OCI-LY7 (cell line): ENCODE measurements around the gene SPACA9. TPM values are rescaled to one million over a fixed set of nuclear protein-coding genes. Genes with fewer than 3 reads are reported as not detected.

Source experiments
- BruUV-seq: library from RNA; stranded (reverse); fragments of 400-500 nt; replicated peaks from 2 replicates; lab custom pipeline; 2021; lab: Mats Ljungman, UMichigan
- CTCF ChIA-PET: fragments of 300-600 bp; sonication (Branson Sonifier 250); formaldehyde crosslinking; loops from one replicate; lab custom pipeline; 2022; ENCODE audit warnings: antibody characterized with exemption; ENCODE audit not compliant: unreplicated experiment; lab: Charles Lee
- POLR2A ChIA-PET: fragments of 300-600 bp; sonication (Branson Sonifier 250); formaldehyde crosslinking; loops from one replicate; lab custom pipeline; 2022; ENCODE audit warnings: antibody characterized with exemption; lab: Charles Lee
- DNase-seq: peaks from one replicate; pipeline ENCODE4 v3.0.0-alpha.2; 2015; ENCODE audit warnings: low spot score
- H2AFZ ChIP-seq: fragments of 200-600 bp; sonication (generic), shearing (Covaris generic); 2 replicates; pipeline ENCODE4 v1.6.1; 2014; ENCODE audit warnings: mild to moderate bottlenecking, antibody characterized with exemption, low read length, moderate library complexity
- H3K27ac ChIP-seq: fragments of 200-600 bp; sonication (generic); 2 replicates; pipeline ENCODE4 v1.5.1; 2014; ENCODE audit warnings: mixed run types, low read depth, mild to moderate bottlenecking, moderate library complexity, low read length, inconsistent platforms; ENCODE audit not compliant: poor library complexity, severe bottlenecking
- H3K36me3 ChIP-seq: fragments of 200-600 bp; sonication (generic); 2 replicates; pipeline ENCODE4 v1.6.1; 2014; ENCODE audit warnings: mild to moderate bottlenecking, antibody characterized with exemption, low read length, moderate library complexity, mixed read lengths; ENCODE audit not compliant: insufficient read depth
- H3K4me1 ChIP-seq: fragments of 200-600 bp; sonication (generic); 2 replicates; pipeline ENCODE4 v1.5.1; 2014; ENCODE audit warnings: mild to moderate bottlenecking, low read length; ENCODE audit not compliant: insufficient read depth, poor library complexity, severe bottlenecking
- H3K4me2 ChIP-seq: fragments of 200-600 bp; sonication (generic); 2 replicates; pipeline ENCODE4 v1.6.1; 2014; ENCODE audit warnings: mild to moderate bottlenecking, low read length
- H3K4me3 ChIP-seq: fragments of 200-600 bp; sonication (generic); 2 replicates; pipeline ENCODE4 v1.5.1; 2014; ENCODE audit warnings: mild to moderate bottlenecking, low read depth, low read length; ENCODE audit not compliant: poor library complexity, severe bottlenecking
- H3K79me2 ChIP-seq: fragments of 200-600 bp; sonication (generic); 2 replicates; pipeline ENCODE4 v1.6.1; 2016; ENCODE audit warnings: low read depth, mild to moderate bottlenecking, low read length, moderate library complexity, mixed read lengths; ENCODE audit not compliant: insufficient read depth
- H3K9me2 ChIP-seq: fragments of 200-600 bp; sonication (generic); 2 replicates; pipeline ENCODE4 v1.6.1; 2016; ENCODE audit warnings: mild to moderate bottlenecking, low read length, mixed read lengths; ENCODE audit not compliant: insufficient read depth
- H3K9me3 ChIP-seq: fragments of 200-600 bp; sonication (generic); 2 replicates; pipeline ENCODE4 v1.6.1; 2014; ENCODE audit warnings: mild to moderate bottlenecking, mixed run types, low read length, mixed read lengths
- H4K20me1 ChIP-seq: fragments of 200-600 bp; sonication (generic); 2 replicates; pipeline ENCODE4 v1.6.1; 2014; ENCODE audit warnings: mild to moderate bottlenecking, antibody characterized with exemption, low read length, moderate library complexity, mixed read lengths; ENCODE audit not compliant: insufficient read depth
- EZH2phosphoT487 ChIP-seq: fragments of 200-600 bp; sonication (generic); IDR thresholded peaks from 2 replicates; pipeline ENCODE4 v1.6.1; 2018; ENCODE audit warnings: low read depth, borderline replicate concordance, mild to moderate bottlenecking, mixed run types, antibody characterized with exemption, low read length, moderate library complexity, mixed read lengths
- intact Hi-C: fragments of 100-400 bp; cut with micrococcal nuclease; formaldehyde crosslinking; loops from one replicate; pipeline ENCODE4 v1.10.0; 2022; ENCODE audit not compliant: unreplicated experiment
- total RNA-seq, 2 experiments: library from RNA; depleted of rRNA in 1 of 2; stranded (reverse); fragments of >200 nt in 1 of 2; shearing (Covaris generic) in 1 of 2; gene quantifications; 2 replicates each; pipeline ENCODE4 v1.2.3, GENCODE V29; 2014 to 2022
- TF ChIP-seq, protein P1 (sequence below): fragments of 200-600 bp; sonication (generic); conservative IDR thresholded peaks from 2 replicates; pipeline ENCODE4 v1.5.1; 2014; ENCODE audit warnings: mild to moderate bottlenecking, antibody characterized with exemption, low read length, moderate library complexity, mixed read lengths

Gene SPACA9
- total RNA-seq, 2 experiments from 2014 or later: 1.1 to 5.7 TPM

DNA sequence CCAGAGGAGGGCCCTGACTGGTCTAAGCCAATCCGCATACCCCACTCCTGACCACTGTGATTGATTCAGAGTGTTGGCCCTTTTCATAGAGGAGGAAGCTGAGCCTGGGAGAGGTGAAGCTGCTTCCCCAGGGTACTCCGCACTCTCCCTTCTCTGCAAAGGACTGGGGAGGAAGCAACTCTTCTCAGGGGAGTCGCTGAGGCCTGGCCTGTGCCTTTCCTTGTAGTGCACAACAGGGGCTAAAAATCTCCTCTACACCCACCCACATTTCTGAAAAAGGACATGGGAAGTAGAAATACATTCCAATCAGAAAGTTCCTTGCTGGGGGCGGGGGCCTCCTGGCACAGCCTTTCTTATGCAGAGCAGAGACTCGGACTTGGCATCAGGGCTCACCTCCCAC is 22.8 kb upstream of the SPACA9 start:
- no peak for TF ChIP-seq EZH2phosphoT487
- TF ChIP-seq, protein P1, sequence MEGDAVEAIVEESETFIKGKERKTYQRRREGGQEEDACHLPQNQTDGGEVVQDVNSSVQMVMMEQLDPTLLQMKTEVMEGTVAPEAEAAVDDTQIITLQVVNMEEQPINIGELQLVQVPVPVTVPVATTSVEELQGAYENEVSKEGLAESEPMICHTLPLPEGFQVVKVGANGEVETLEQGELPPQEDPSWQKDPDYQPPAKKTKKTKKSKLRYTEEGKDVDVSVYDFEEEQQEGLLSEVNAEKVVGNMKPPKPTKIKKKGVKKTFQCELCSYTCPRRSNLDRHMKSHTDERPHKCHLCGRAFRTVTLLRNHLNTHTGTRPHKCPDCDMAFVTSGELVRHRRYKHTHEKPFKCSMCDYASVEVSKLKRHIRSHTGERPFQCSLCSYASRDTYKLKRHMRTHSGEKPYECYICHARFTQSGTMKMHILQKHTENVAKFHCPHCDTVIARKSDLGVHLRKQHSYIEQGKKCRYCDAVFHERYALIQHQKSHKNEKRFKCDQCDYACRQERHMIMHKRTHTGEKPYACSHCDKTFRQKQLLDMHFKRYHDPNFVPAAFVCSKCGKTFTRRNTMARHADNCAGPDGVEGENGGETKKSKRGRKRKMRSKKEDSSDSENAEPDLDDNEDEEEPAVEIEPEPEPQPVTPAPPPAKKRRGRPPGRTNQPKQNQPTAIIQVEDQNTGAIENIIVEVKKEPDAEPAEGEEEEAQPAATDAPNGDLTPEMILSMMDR: no peak
- Histone ChIP-seq H3K27ac (no peak overlapping the region), H3K4me1 (no peaks in the 10 kb centered on the region), H3K9me3 (no peaks in the 10 kb centered on the region), H3K9me2 (no peaks in the 10 kb centered on the region), H4K20me1 (no peaks in the 10 kb centered on the region), H3K36me3 (no peaks in the 10 kb centered on the region), H3K4me3 (no peak overlapping the region), H3K79me2 (no peaks in the 10 kb centered on the region), H2AFZ (no peak overlapping the region), H3K4me2 (no peak overlapping the region)
- ChIA-PET POLR2A (no interaction called here), CTCF (no interaction called here)
- no peak for DNase-seq
- intact Hi-C loops: no loop called here
- no TSS peak for BruUV-seq

DNA sequence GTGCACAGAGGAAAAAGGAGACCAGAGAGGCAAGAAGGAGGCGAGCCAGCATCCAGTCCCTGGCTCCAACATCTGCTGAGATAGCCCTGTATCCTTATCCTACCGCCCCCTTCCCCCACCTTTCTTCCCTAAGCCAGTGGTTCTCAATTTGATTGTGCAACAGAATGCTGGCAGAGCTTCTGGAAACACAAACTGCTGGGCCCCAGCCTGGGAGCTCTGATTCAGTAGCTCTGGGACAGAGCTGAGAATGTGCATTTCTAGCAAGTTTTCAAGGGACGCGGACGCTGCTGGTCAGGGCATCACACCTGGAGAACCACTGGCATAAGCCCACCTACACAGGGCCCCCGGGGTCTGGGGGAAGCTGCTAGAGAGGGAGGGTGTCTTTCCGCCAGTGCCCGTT is 21.7 kb upstream of the SPACA9 start:
- CTCF ChIA-PET: no interaction called here
- Histone ChIP-seq H3K9me3 (no peaks in the 10 kb centered on the region), H4K20me1 (no peaks in the 10 kb centered on the region), H3K9me2 (no peaks in the 10 kb centered on the region), H3K4me3 (no peak overlapping the region), H3K4me1 (no peaks in the 10 kb centered on the region), H3K27ac (no peak overlapping the region), H2AFZ (no peak overlapping the region), H3K79me2 (no peaks in the 10 kb centered on the region), H3K4me2 (no peak overlapping the region), H3K36me3 (no peaks in the 10 kb centered on the region)
- POLR2A ChIA-PET: interaction anchor here (0.5 kb wide), 1 partner anchor 9 kb away, joined by 3 read pairs; no protein-coding TSS in a partner anchor
- DNase-seq: no peak
- BruUV-seq: no TSS peak
- TF ChIP-seq, protein P1: no peak
- TF ChIP-seq EZH2phosphoT487: no peak
- intact Hi-C loops: no loop called here

DNA sequence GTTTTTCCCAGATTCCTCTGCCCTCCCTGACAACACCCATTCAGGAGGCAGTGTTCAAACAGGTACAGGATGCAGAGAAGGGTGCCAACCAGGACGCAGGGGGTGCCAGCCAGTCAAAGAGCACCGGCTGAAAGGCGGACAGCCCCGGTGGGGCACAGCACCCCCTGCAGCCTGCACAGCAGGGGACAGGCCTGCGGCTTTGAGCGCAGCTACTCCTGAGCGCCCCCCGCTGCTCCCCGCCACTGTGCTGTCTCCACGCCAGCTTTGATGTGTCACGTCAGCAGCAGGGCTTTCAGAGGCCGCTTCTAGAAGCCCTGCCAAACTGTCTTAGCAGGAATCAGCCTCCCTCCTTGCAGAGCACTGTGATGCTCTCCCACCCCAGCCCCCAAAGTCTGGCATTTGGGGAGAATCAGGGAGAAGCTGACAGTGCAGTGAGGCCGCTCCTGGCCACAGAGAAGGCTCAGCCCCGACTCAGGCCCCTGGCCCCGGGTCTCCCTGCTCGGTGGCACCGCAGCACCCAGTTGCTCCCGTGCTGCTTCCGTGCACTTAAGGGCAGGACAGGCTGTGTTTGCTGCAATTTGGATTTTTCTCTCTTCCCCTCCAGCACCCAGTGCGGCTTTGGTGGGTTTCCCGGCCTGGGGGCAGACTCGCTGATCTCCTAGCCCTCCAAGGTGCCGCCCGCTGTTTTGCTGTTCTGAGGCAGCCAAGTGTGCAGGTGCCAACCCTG is 20.9 kb upstream of the SPACA9 start:
- H3K9me2 ChIP-seq: no peaks in the 10 kb centered on the region
- H3K4me1 ChIP-seq: no peaks in the 10 kb centered on the region
- no peaks in the 10 kb centered on the region for H4K20me1 ChIP-seq
- POLR2A ChIA-PET: interaction anchor here (0.5 kb wide), 1 partner anchor 9 kb away, joined by 3 read pairs; no protein-coding TSS in a partner anchor
- H2AFZ ChIP-seq: no peak overlapping the region
- TF ChIP-seq, protein P1: no peak
- TF ChIP-seq EZH2phosphoT487: no peak
- H3K36me3 ChIP-seq: no peaks in the 10 kb centered on the region
- H3K79me2 ChIP-seq: no peaks in the 10 kb centered on the region
- BruUV-seq: no TSS peak
- H3K4me3 ChIP-seq: no peak overlapping the region
- intact Hi-C loops: no loop called here
- H3K4me2 ChIP-seq: no peak overlapping the region
- H3K9me3 ChIP-seq: no peaks in the 10 kb centered on the region
- DNase-seq: no peak
- H3K27ac ChIP-seq: no peak overlapping the region
- CTCF ChIA-PET: no interaction called here
